ENCODE results near the gene CDK19. TPM values are rescaled to one million over a fixed set of nuclear protein-coding genes. Genes with fewer than 3 reads are reported as not detected.

The CDK19 gene
- total and polyA plus RNA-seq, 9 of the 15 experiments (the other 6 are each of a cell fraction or from before 2014, with no cell fraction given): 3.8 to 15.2 (median 7.4) TPM

DNA sequence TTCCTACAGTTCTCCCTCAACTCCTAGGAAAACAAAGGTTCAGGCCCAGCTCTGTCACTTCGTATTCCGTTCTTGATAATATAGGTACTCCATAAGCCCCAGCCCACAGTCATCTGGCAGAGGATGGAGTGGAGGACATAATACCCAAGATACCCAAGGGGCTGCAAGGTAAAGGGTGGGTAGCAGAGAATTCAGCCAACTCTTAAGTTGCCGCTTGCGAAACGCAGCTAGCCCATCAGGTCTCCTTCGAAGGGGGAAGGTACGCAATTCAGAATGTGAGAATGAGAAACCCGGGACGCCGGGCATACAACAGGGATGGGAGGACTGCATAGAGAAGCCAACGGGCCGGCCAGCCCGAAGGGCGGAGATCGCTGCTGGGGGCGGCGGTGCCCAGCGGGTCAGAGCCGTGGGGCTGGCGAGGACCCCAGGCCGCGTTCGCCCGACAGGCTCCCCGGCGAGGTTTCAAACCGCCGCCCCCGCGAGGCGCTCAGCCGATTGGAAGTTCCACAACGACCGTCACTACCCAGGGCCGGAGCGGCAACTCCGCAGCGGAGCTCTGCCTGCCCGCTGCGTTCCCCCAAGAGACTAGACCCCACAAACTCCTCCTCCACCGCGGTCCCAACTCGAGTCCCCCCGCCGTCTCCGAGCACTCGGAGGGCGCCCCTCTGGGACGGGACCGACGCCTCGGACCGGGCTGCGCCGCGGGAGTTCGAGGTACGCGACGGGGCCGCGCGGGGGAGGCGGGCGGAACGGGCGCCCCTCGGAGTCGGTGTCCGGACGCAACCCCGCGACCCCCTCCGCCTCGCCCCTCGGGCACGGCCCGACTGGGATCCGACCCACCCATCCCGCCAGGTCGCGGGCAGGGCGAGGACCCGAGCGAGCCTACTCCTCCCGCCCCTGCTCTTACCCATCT lies 911 bp downstream of the CDK19 start (continued):
- no peak for TF ChIP-seq SMAD1 (IDR thresholded peaks at IDR 0.05; ENCODE audit: low read depth, low read length, partially characterized antibody)
- TF ChIP-seq ZNF12 (CRISPR knock-in tag; IDR thresholded peaks at IDR 0.05): 0 out of 2 replicates have a peak, but pooled peaks have one; percentile 16
- no peak for TF ChIP-seq HNRNPH1 (optimal IDR thresholded peaks at IDR 0.05; ENCODE audit: low read depth, low read length)
- no peak for TF ChIP-seq PHB (CRISPR knock-in tag; IDR thresholded peaks at IDR 0.05)
- peak; percentile 6; the same call in 1 of the 2 replicates for TF ChIP-seq PHF8 (IDR thresholded peaks at IDR 0.05; ENCODE audit: borderline replicate concordance, low read length)
- 0 out of 2 replicates have a peak, but pooled peaks have one; percentile 11 for TF ChIP-seq L3MBTL2 (IDR thresholded peaks at IDR 0.05)
- TF ChIP-seq ZNF668 (CRISPR knock-in tag; IDR thresholded peaks at IDR 0.05): 0 out of 2 replicates have a peak, but pooled peaks have one; percentile 17
- TF ChIP-seq ZKSCAN3 (CRISPR knock-in tag; IDR thresholded peaks at IDR 0.05): no peak
- TF ChIP-seq ZBTB17 (CRISPR knock-in tag; IDR thresholded peaks at IDR 0.05): 0 out of 2 replicates have a peak, but pooled peaks have one; percentile 22
- TF ChIP-seq ZNF695 (CRISPR knock-in tag; IDR thresholded peaks at IDR 0.05): no peak
- TF ChIP-seq CBX3 (IDR thresholded peaks at IDR 0.05; ENCODE audit: borderline replicate concordance in 1 of 2, low read length in 2 of 2): no peak
- TF ChIP-seq, protein P1, sequence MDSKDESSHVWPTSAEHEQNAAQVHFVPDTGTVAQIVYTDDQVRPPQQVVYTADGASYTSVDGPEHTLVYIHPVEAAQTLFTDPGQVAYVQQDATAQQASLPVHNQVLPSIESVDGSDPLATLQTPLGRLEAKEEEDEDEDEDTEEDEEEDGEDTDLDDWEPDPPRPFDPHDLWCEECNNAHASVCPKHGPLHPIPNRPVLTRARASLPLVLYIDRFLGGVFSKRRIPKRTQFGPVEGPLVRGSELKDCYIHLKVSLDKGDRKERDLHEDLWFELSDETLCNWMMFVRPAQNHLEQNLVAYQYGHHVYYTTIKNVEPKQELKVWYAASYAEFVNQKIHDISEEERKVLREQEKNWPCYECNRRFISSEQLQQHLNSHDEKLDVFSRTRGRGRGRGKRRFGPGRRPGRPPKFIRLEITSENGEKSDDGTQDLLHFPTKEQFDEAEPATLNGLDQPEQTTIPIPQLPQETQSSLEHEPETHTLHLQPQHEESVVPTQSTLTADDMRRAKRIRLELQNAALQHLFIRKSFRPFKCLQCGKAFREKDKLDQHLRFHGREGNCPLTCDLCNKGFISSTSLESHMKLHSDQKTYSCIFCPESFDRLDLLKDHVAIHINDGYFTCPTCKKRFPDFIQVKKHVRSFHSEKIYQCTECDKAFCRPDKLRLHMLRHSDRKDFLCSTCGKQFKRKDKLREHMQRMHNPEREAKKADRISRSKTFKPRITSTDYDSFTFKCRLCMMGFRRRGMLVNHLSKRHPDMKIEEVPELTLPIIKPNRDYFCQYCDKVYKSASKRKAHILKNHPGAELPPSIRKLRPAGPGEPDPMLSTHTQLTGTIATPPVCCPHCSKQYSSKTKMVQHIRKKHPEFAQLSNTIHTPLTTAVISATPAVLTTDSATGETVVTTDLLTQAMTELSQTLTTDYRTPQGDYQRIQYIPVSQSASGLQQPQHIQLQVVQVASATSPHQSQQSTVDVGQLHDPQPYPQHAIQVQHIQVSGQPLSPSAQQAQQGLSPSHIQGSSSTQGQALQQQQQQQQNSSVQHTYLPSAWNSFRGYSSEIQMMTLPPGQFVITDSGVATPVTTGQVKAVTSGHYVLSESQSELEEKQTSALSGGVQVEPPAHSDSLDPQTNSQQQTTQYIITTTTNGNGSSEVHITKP (IDR thresholded peaks at IDR 0.05; ENCODE audit: partially characterized antibody): peak; percentile 80
- TF ChIP-seq RFX7 (CRISPR knock-in tag; IDR thresholded peaks at IDR 0.05): no peak
- peak; percentile 90 for TF ChIP-seq ZC3H4 (CRISPR knock-in tag; IDR thresholded peaks at IDR 0.05; ENCODE audit: borderline replicate concordance)
- peak; percentile 54 for TF ChIP-seq SAP30 (IDR thresholded peaks at IDR 0.05; ENCODE audit: borderline replicate concordance, insufficient read depth, low read depth, low read length, poor library complexity, severe bottlenecking)
- TF ChIP-seq, protein P2, sequence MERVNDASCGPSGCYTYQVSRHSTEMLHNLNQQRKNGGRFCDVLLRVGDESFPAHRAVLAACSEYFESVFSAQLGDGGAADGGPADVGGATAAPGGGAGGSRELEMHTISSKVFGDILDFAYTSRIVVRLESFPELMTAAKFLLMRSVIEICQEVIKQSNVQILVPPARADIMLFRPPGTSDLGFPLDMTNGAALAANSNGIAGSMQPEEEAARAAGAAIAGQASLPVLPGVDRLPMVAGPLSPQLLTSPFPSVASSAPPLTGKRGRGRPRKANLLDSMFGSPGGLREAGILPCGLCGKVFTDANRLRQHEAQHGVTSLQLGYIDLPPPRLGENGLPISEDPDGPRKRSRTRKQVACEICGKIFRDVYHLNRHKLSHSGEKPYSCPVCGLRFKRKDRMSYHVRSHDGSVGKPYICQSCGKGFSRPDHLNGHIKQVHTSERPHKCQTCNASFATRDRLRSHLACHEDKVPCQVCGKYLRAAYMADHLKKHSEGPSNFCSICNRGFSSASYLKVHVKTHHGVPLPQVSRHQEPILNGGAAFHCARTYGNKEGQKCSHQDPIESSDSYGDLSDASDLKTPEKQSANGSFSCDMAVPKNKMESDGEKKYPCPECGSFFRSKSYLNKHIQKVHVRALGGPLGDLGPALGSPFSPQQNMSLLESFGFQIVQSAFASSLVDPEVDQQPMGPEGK (CRISPR knock-in tag; IDR thresholded peaks at IDR 0.05; ENCODE audit: borderline replicate concordance): no peak
- TF ChIP-seq NONO (IDR thresholded peaks at IDR 0.05; ENCODE audit: low read depth in 2 of 2, low read length in 1 of 2): 0 out of 4 replicates have a peak, but pooled peaks of 1 of the 2 experiments have one; percentile 1
- peak; percentile 54; the same call in 1 of the 2 replicates for TF ChIP-seq CEBPB (tag; IDR thresholded peaks at IDR 0.05)
- TF ChIP-seq, protein P3, sequence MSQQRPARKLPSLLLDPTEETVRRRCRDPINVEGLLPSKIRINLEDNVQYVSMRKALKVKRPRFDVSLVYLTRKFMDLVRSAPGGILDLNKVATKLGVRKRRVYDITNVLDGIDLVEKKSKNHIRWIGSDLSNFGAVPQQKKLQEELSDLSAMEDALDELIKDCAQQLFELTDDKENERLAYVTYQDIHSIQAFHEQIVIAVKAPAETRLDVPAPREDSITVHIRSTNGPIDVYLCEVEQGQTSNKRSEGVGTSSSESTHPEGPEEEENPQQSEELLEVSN (IDR thresholded peaks at IDR 0.05; ENCODE audit: borderline replicate concordance in 1 of 2, extremely low read depth in 1 of 2, insufficient read depth in 1 of 2, insufficient read length in 1 of 2, low read depth in 1 of 2, low read length in 1 of 2, poor library complexity in 1 of 2, severe bottlenecking in 1 of 2): peak in 1 of 2 experiments; percentile 52

Data from K562 (cell line).